IPS-18a (cell line): ENCODE data around the gene C20orf141.
"Not testable (repeated sequence)": the region's sequence is repeated elsewhere in the genome, so short reads cannot be mapped to it uniquely, and the experiment has no call there.

Source experiments
- H3K27ac ChIP-seq: one replicate; pipeline ENCODE4 v1.5.1; 2013; ENCODE audit warnings: low read length
- H3K27me3 ChIP-seq: one replicate; pipeline ENCODE4 v1.6.1; 2013; ENCODE audit warnings: mild to moderate bottlenecking, low read length; ENCODE audit not compliant: control insufficient read depth, insufficient read depth
- H3K36me3 ChIP-seq: one replicate; pipeline ENCODE4 v1.6.1; 2013; ENCODE audit warnings: low read depth, low read length; ENCODE audit not compliant: control insufficient read depth
- H3K4me1 ChIP-seq: one replicate; pipeline ENCODE4 v1.6.1; 2013; ENCODE audit warnings: low read depth, low read length; ENCODE audit not compliant: control insufficient read depth
- H3K4me3 ChIP-seq: one replicate; pipeline ENCODE4 v1.5.1; 2013; ENCODE audit warnings: low read length
- H3K9ac ChIP-seq: one replicate; pipeline ENCODE4 v1.6.1; 2013; ENCODE audit warnings: mild to moderate bottlenecking, low read length, moderate library complexity
- H3K9me3 ChIP-seq: one replicate; pipeline ENCODE4 v1.6.1; 2013; ENCODE audit warnings: low read depth, low read length; ENCODE audit not compliant: control insufficient read depth

C20orf141 gene

DNA sequence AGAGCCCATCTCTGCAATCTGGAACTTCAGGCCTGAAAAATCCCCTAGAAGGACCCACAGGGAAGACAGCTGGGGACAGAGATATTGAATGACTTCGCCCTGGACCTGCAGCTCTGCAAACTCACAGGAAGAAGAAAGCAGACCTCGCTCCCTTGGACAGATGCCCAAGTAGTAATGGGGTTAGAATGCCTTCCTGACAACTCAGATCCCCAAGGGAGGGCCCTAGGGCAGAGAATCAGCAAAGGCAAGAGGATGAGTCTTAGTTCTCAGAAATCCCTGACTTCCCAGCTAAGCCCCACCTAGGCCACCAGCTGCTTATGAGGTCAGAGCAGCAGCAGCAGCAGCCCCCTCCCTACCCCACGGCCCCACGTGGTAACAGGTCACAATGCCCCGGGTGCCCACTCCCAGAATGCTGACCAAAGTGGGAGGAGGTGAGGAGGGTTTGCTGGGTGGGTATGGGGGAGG lies at the start of gene C20orf141:
TSS of gene C20orf141 (plus strand) at position 401 of the 465 bp plus-strand sequence. CDS start 198 bp downstream, outside the sequence.
- no peak within 1 kb of the TSS for H3K9ac ChIP-seq
- H3K4me3 ChIP-seq = no peak within 1 kb of the TSS
- no peaks in the 10 kb centered on the region for H3K4me1 ChIP-seq
- no peaks in the 10 kb centered on the region for H3K36me3 ChIP-seq
- H3K9me3 ChIP-seq = no peaks in the 10 kb centered on the region
- peaks cover 7% of the 10 kb centered on the region for H3K27me3 ChIP-seq
- no peak within 1 kb of the TSS for H3K27ac ChIP-seq

- H3K27me3 ChIP-seq = no peaks in the 10 kb centered on the region
- H3K4me3 ChIP-seq = no peak overlapping the region
- no peaks in the 10 kb centered on the region for H3K36me3 ChIP-seq
- H3K9ac ChIP-seq = no peak overlapping the region
- no peaks in the 10 kb centered on the region for H3K9me3 ChIP-seq
- H3K27ac ChIP-seq = no peak overlapping the region
- H3K4me1 ChIP-seq = no peaks in the 10 kb centered on the region
Observed at GRCh38 chr20:2767768-2768631, 46.8 kb upstream of the C20orf141 start.

DNA sequence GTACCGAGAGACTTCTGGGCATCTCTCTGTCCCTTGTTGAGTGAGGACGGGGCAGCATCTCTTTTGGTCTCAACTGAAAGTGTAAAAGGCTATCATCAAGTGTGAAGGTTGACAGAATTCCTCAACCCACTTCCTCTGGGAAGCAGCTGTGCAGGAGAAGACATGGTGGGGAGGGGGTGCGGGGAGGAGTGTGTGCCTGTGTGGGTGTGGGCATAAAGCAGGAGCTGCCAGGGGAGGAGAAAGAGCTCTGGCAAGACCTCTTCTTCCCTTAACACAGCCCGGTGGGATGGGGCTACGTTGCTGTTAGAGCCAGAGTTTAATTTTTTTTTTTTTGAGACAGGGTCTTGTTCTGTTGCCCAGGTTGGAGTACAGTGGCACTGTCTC lies 46.2 kb upstream of the C20orf141 start:
- Histone ChIP-seq H3K9me3 (no peaks in the 10 kb centered on the region), H3K36me3 (no peaks in the 10 kb centered on the region), H3K4me1 (no peaks in the 10 kb centered on the region), H3K9ac (no peak overlapping the region), H3K4me3 (no peak overlapping the region), H3K27ac (no peak overlapping the region), H3K27me3 (no peaks in the 10 kb centered on the region)

DNA sequence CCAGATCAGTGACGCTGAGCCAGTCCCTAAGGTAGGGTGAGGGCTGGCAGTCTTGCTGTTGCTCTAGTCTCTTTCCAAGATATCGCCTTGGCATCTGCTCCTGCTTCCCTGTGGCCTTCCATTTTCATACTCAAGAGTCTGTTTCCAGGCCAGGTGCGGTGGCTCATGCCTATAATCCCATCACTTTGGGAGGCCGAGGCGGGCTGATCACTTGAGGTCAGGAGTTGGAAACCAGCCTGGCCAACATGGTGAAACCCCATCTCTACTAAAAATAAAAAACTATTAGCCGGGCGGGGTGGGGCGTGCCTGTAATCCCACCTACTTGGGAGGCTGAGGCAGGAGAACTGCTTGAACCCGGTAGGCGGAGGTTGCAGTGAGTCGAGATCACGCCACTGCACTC lies 44.7 kb upstream of the C20orf141 start:
- not testable (repeated sequence) for H3K27me3 ChIP-seq, H3K4me1 ChIP-seq, H3K9me3 ChIP-seq, H3K27ac ChIP-seq, H3K4me3 ChIP-seq, H3K36me3 ChIP-seq, H3K9ac ChIP-seq

GRCh38 chr20:2771631-2772080 lies 43.1 kb upstream of the C20orf141 start:
- Histone ChIP-seq H3K36me3 (no peaks in the 10 kb centered on the region), H3K27me3 (no peaks in the 10 kb centered on the region), H3K4me1 (no peaks in the 10 kb centered on the region), H3K9ac (no peak overlapping the region), H3K4me3 (no peak overlapping the region), H3K9me3 (no peaks in the 10 kb centered on the region), H3K27ac (no peak overlapping the region)

DNA sequence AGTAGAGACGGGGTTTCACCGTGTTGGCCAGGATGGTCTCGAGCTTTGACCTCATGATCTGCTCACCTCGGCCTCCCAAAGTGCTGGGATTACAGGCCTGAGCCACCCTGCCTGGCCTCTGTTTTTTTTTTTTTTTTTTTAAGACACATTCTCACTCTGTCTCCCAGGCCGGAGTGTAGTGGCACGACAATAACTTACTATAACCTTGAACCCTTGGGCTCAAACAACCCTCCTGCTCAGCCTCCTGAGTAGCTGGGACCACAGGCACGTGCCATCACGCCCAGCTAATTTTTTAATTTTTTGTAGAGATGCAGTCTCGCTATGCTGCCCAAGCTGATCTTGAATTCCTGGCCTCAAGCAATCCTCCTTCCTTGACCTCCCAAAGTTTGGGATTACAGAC lies 41.0 kb upstream of the C20orf141 start:
- Histone ChIP-seq H3K4me1 (no peaks in the 10 kb centered on the region), H3K27ac (no peak overlapping the region), H3K9ac (no peak overlapping the region), H3K27me3 (no peaks in the 10 kb centered on the region), H3K36me3 (no peaks in the 10 kb centered on the region), H3K4me3 (no peak overlapping the region), H3K9me3 (no peaks in the 10 kb centered on the region)

DNA sequence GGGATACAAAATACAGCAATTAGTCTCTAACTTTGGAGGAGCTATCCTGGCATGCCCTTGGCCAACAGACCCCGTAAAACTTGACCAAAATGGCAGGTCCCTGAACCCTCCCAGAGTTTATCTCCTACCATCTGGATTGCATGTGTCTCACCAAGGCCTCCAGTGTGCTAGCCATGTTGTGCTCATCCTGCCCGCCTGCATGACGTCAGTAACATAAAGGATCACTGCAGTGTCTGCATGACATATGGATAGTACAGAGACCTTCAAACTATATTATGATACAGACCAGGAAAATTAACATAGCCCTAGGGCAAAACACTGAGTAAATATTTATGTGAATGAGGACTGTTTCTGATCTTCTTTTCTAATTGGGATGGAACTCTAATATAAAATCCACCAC lies 39.6 kb upstream of the C20orf141 start:
- no peaks in the 10 kb centered on the region for H3K36me3 ChIP-seq

GRCh38 chr20:2778602-2779321 lies 36.0 kb upstream of the C20orf141 start:
- no peaks in the 10 kb centered on the region for H3K36me3 ChIP-seq
- H3K4me3 ChIP-seq = no peak overlapping the region
- no peaks in the 10 kb centered on the region for H3K4me1 ChIP-seq
- H3K9ac ChIP-seq = no peak overlapping the region
- no peaks in the 10 kb centered on the region for H3K27me3 ChIP-seq
- H3K9me3 ChIP-seq = no peaks in the 10 kb centered on the region
- H3K27ac ChIP-seq = no peak overlapping the region

More for the DNA sequence above, 39.6 kb upstream of the C20orf141 start:
- Histone ChIP-seq H3K27me3 (no peaks in the 10 kb centered on the region), H3K4me1 (no peaks in the 10 kb centered on the region), H3K27ac (no peak overlapping the region), H3K9ac (no peak overlapping the region), H3K9me3 (no peaks in the 10 kb centered on the region), H3K4me3 (no peak overlapping the region)

GRCh38 chr20:2780948-2781347 lies 33.8 kb upstream of the C20orf141 start:
- Histone ChIP-seq H3K9ac (no peak overlapping the region), H3K27ac (no peak overlapping the region), H3K36me3 (no peaks in the 10 kb centered on the region), H3K4me3 (no peak overlapping the region), H3K27me3 (no peaks in the 10 kb centered on the region), H3K9me3 (no peaks in the 10 kb centered on the region), H3K4me1 (no peaks in the 10 kb centered on the region)

DNA sequence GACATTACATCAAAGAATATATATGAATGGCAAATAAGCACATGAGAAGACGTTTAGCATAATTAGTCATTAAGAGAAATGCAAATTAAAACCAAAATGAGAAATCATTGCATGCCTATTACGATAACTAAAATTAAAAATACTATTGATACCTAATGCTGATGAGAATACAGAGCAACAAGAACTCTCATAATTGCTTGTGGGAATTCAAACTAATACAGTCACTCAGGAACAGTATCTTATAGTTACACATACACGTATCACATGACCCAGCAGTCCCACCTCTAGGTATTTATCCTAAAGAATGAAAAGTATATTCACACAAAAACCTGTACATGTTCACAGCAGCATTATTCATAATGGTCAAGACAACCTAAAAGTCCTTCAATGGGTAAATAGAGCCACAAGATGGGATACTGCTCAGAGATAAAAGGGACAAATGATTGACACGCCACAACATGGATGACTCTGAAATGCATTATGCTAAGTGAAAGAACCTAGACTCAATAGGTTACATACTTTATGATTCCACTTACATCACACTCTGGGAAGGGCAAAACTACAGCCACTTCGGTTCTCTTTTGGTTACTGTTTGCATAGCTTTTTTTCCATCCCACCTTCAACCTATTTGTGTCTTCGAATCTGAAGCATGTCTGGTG lies 30.8 kb upstream of the C20orf141 start:
- Histone ChIP-seq H3K27ac (no peak overlapping the region), H3K9me3 (no peaks in the 10 kb centered on the region), H3K36me3 (no peaks in the 10 kb centered on the region), H3K9ac (no peak overlapping the region), H3K4me1 (no peaks in the 10 kb centered on the region), H3K27me3 (no peaks in the 10 kb centered on the region), H3K4me3 (no peak overlapping the region)

DNA sequence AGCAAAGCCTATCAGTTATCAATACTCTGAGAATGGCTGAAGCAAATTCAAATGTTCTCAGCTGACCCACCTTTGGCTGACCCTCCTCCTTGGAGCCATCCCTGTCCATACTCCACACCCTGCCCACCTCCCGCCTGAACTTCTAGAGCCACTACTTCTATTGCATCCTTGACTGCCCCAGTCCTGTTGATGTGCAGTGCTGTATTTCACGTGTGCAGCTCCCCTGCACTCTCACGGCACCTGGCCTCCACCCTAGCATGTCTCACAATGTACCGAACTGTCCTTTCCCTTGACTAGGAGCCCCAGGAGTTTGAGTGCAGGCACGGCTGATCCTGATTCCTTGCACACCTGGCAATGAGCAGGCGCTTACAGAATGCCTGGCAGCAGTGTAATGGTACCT lies 21.3 kb upstream of the C20orf141 start:
- H3K9me3 ChIP-seq = no peaks in the 10 kb centered on the region
- no peak overlapping the region for H3K9ac ChIP-seq
- H3K4me1 ChIP-seq = no peaks in the 10 kb centered on the region
- no peak overlapping the region for H3K4me3 ChIP-seq
- H3K27ac ChIP-seq = no peak overlapping the region
- peaks cover 48% of the 10 kb centered on the region for H3K36me3 ChIP-seq
- no peaks in the 10 kb centered on the region for H3K27me3 ChIP-seq
